Erythroblast (primary cell): Measurements from ENCODE around the gene ZNF805.

Source experiments
- GATA1 ChIP-seq: IDR thresholded peaks from 2 replicates; pipeline ENCODE4 v1.6.1; 2011; ENCODE audit warnings: low read depth, mild to moderate bottlenecking, control low read depth, low read length, moderate library complexity
- POLR2A ChIP-seq: IDR thresholded peaks from 2 replicates; pipeline ENCODE4 v1.6.1; 2011; ENCODE audit warnings: mild to moderate bottlenecking, low read length

- no peak for TF ChIP-seq POLR2A
- no peak for TF ChIP-seq GATA1
Measured at GRCh38 chr19:57249329-57249728, 8.9 kb downstream of the ZNF805 start.
